Spleen (tissue), 7 donors: ENCODE results near the gene B9D1.

Experiments used
- POLR2AphosphoS5 ChIP-seq, 3 donors: sonication (generic); formaldehyde crosslinking; IDR thresholded peaks; one replicate each; pipeline ENCODE4 v1.5.1; 2017; ENCODE audit warnings: antibody characterized with exemption in 3 of 3
- TF ChIP-seq, protein P1 (sequence below), 11 experiments: fragments of 200-600 bp in 7 of 11; fragments of 450-650 bp in 4 of 11; sonication (generic) in 4 of 11; IDR thresholded peaks in 8 of 11; conservative IDR thresholded peaks in 3 of 11; 1 replicate in 7 of 11; 2 replicates in 4 of 11; pipeline versions ENCODE4 v1.4.0 to v1.8.0; 2016 to 2021; ENCODE audit warnings: antibody characterized with exemption in 11 of 11, inconsistent platforms in 4 of 11, mild to moderate bottlenecking in 1 of 11
- donor health status: DM: no; HTN: no; CAD: no; lungs with moderate emphysema.
- donor health status: DM: no; HTN: no; CAD: no.
- donor health status: DM: no; HTN: no; CAD: no.

GRCh38 chr17:19392303-19392702, 29.8 kb upstream of the B9D1 start:
- TF ChIP-seq, protein P1, sequence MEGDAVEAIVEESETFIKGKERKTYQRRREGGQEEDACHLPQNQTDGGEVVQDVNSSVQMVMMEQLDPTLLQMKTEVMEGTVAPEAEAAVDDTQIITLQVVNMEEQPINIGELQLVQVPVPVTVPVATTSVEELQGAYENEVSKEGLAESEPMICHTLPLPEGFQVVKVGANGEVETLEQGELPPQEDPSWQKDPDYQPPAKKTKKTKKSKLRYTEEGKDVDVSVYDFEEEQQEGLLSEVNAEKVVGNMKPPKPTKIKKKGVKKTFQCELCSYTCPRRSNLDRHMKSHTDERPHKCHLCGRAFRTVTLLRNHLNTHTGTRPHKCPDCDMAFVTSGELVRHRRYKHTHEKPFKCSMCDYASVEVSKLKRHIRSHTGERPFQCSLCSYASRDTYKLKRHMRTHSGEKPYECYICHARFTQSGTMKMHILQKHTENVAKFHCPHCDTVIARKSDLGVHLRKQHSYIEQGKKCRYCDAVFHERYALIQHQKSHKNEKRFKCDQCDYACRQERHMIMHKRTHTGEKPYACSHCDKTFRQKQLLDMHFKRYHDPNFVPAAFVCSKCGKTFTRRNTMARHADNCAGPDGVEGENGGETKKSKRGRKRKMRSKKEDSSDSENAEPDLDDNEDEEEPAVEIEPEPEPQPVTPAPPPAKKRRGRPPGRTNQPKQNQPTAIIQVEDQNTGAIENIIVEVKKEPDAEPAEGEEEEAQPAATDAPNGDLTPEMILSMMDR (IDR thresholded peaks at IDR 0.05 in 8 of 11, conservative IDR thresholded peaks at IDR 0.05 in 3 of 11) = no peak
- no peak for TF ChIP-seq POLR2AphosphoS5 (IDR thresholded peaks at IDR 0.05)
